Neural progenitor cell (in vitro differentiated cells): ENCODE data around the gene ZNF282. TPM values are rescaled to one million over a fixed set of nuclear protein-coding genes. Genes with fewer than 3 reads are reported as not detected.

Experiments
- DNase-seq: peaks from one replicate; pipeline ENCODE4 v3.0.0-alpha.2; 2016; ENCODE audit warnings: low spot score
- H2AFZ ChIP-seq: fragments of 200-600 bp; sonication (generic); replicated peaks from 2 replicates; pipeline ENCODE4 v1.6.1; 2016; ENCODE audit warnings: antibody characterized with exemption
- H3F3A ChIP-seq: fragments of 200-600 bp; sonication (generic); 2 replicates; pipeline ENCODE4 v1.6.1; 2016; ENCODE audit warnings: antibody characterized with exemption, low read depth
- H3K27ac ChIP-seq: fragments of 200-600 bp; sonication (generic); 2 replicates; pipeline ENCODE4 v1.5.1; 2016; ENCODE audit warnings: mild to moderate bottlenecking
- H3K27me3 ChIP-seq: fragments of 200-600 bp; sonication (generic); 2 replicates; pipeline ENCODE4 v1.6.1; 2016; ENCODE audit warnings: mild to moderate bottlenecking, moderate library complexity
- H3K36me3 ChIP-seq: fragments of 200-600 bp; sonication (generic); 2 replicates; pipeline ENCODE4 v1.5.1; 2016
- H3K4me1 ChIP-seq: fragments of 200-600 bp; sonication (generic); 2 replicates; pipeline ENCODE4 v1.6.1; 2016; ENCODE audit warnings: mixed run types
- H3K4me2 ChIP-seq: fragments of 200-600 bp; sonication (generic); 2 replicates; pipeline ENCODE4 v1.6.1; 2016
- H3K4me3 ChIP-seq: fragments of 200-600 bp; sonication (generic); 2 replicates; pipeline ENCODE4 v1.5.1; 2016
- H3K79me2 ChIP-seq: fragments of 200-600 bp; sonication (generic); 2 replicates; pipeline ENCODE4 v1.6.1; 2016; ENCODE audit warnings: low read depth
- H3K9ac ChIP-seq: fragments of 200-600 bp; sonication (generic); 2 replicates; pipeline ENCODE4 v1.6.1; 2016
- H3K9me3 ChIP-seq: fragments of 200-600 bp; sonication (generic); 2 replicates; pipeline ENCODE4 v1.5.1; 2016; ENCODE audit warnings: low read depth
- H4K20me1 ChIP-seq: fragments of 200-600 bp; sonication (generic); 2 replicates; pipeline ENCODE4 v1.6.1; 2016; ENCODE audit warnings: low read depth
- H3K27ac Mint-ChIP-seq: 3 replicates; pipeline ENCODE4 v1.8.0; 2021; ENCODE audit warnings: mixed read lengths
- H3K27me3 Mint-ChIP-seq: 2 replicates; pipeline ENCODE4 v1.8.0; 2022; ENCODE audit warnings: low read depth, mild to moderate bottlenecking, inconsistent platforms, moderate library complexity, mixed read lengths; ENCODE audit not compliant: insufficient read depth
- H3K36me3 Mint-ChIP-seq: 3 replicates; pipeline ENCODE4 v1.8.0; 2021; ENCODE audit warnings: mixed read lengths
- H3K4me1 Mint-ChIP-seq: 3 replicates; pipeline ENCODE4 v1.8.0; 2021; ENCODE audit warnings: mixed read lengths
- H3K4me3 Mint-ChIP-seq: 3 replicates; pipeline ENCODE4 v1.8.0; 2021; ENCODE audit warnings: mild to moderate bottlenecking, moderate library complexity, mixed read lengths
- H3K9me3 Mint-ChIP-seq: 3 replicates; pipeline ENCODE4 v1.8.0; 2020; ENCODE audit warnings: mixed read lengths
- EZH2 ChIP-seq: fragments of 200-600 bp; sonication (generic); IDR thresholded peaks from 2 replicates; pipeline ENCODE4 v1.6.1; 2017; ENCODE audit warnings: antibody characterized with exemption, mild to moderate bottlenecking, moderate library complexity
- EZH2phosphoT487 ChIP-seq: fragments of 200-600 bp; sonication (generic); IDR thresholded peaks from 2 replicates; pipeline ENCODE4 v1.6.1; 2017; ENCODE audit warnings: antibody characterized with exemption
- total RNA-seq: library from RNA; depleted of rRNA; stranded (reverse); fragments of >200 nt; gene quantifications from 2 replicates; pipeline ENCODE4 v1.2.3, GENCODE V29; 2015; ENCODE audit warnings: low replicate concordance
- TF ChIP-seq, protein P1 (sequence below): fragments of 200-600 bp; sonication (generic); IDR thresholded peaks from 2 replicates; pipeline ENCODE4 v1.5.1; 2017; ENCODE audit warnings: antibody characterized with exemption, mild to moderate bottlenecking

The ZNF282 gene
- total RNA-seq, 1 donor from 2014 or later = 15.9 TPM

DNA sequence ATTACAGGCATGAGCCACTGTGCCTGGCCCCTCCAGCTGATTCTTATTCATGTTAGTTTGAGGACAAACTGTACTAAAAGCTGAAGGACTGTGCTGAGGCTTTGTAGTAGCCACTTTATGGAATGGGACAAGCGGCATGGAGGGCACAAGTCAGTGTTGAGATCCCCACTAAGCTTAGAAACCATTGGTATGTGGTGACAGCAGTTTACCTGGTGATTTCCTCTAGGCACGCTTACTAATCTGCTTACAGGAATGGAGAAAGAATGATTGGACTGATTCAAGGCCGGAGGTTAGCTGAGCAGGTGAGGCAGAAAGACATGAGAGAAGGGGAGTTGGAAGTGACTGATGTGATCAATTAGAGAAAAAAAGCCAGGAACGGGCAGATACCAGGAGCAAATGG is 44.4 kb upstream of the ZNF282 start:
- Histone ChIP-seq H3K4me2 (no peak overlapping the region), H3K36me3 (no peaks in the 10 kb centered on the region), H4K20me1 (peaks cover 31% of the 10 kb centered on the region), H3K9ac (no peak overlapping the region), H3K27me3 (no peaks in the 10 kb centered on the region), H3F3A (peaks cover 11% of the 10 kb centered on the region), H3K4me3 (no peak overlapping the region), H3K4me1 (peaks cover 3% of the 10 kb centered on the region), H3K9me3 (no peaks in the 10 kb centered on the region), H3K79me2 (peaks cover 64% of the 10 kb centered on the region), H3K27ac (no peak overlapping the region), H2AFZ (no peak overlapping the region)
- peaks cover 4% of the 10 kb centered on the region for H3K9me3 Mint-ChIP-seq
- H3K27ac Mint-ChIP-seq = no peak overlapping the region
- TF ChIP-seq EZH2 = no peak
- TF ChIP-seq, protein P1, sequence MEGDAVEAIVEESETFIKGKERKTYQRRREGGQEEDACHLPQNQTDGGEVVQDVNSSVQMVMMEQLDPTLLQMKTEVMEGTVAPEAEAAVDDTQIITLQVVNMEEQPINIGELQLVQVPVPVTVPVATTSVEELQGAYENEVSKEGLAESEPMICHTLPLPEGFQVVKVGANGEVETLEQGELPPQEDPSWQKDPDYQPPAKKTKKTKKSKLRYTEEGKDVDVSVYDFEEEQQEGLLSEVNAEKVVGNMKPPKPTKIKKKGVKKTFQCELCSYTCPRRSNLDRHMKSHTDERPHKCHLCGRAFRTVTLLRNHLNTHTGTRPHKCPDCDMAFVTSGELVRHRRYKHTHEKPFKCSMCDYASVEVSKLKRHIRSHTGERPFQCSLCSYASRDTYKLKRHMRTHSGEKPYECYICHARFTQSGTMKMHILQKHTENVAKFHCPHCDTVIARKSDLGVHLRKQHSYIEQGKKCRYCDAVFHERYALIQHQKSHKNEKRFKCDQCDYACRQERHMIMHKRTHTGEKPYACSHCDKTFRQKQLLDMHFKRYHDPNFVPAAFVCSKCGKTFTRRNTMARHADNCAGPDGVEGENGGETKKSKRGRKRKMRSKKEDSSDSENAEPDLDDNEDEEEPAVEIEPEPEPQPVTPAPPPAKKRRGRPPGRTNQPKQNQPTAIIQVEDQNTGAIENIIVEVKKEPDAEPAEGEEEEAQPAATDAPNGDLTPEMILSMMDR = no peak
- TF ChIP-seq EZH2phosphoT487 = no peak
- H3K4me3 Mint-ChIP-seq = no peak overlapping the region
- DNase-seq = no peak
- H3K27me3 Mint-ChIP-seq = no peaks in the 10 kb centered on the region
- peaks cover 12% of the 10 kb centered on the region for H3K4me1 Mint-ChIP-seq
- H3K36me3 Mint-ChIP-seq = peaks cover 22% of the 10 kb centered on the region

DNA sequence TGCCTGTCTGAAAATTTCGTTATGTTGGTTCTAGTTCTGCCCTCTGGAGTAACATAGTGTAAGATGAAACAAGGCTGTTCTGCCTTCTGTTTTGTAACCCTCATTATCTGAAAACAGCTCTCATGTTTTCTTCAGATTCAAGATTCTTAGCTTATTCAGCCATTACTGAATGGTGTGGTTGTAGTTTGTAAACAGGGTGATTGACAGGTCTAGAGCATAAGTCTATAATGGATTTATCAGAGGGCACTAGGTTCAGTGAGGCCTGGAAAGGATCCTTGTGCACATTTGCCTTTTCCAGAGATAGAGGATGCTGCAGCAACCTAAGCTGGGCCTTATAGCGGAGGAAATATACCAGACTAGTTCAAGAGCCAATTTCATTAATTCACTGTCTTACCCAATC is 42.0 kb upstream of the ZNF282 start:
- H3K4me1 Mint-ChIP-seq = peaks cover 8% of the 10 kb centered on the region
- H3K36me3 Mint-ChIP-seq = peaks cover 32% of the 10 kb centered on the region
- no peak overlapping the region for H3K27ac Mint-ChIP-seq
- Histone ChIP-seq H3K27ac (no peak overlapping the region), H3F3A (peaks cover 4% of the 10 kb centered on the region), H4K20me1 (peaks cover 26% of the 10 kb centered on the region), H3K4me3 (no peak overlapping the region), H3K4me2 (no peak overlapping the region), H3K9me3 (no peaks in the 10 kb centered on the region), H2AFZ (no peak overlapping the region), H3K36me3 (no peaks in the 10 kb centered on the region), H3K4me1 (peaks cover 3% of the 10 kb centered on the region), H3K79me2 (peaks cover 55% of the 10 kb centered on the region), H3K9ac (no peak overlapping the region), H3K27me3 (no peaks in the 10 kb centered on the region)
- DNase-seq = no peak
- no peaks in the 10 kb centered on the region for H3K27me3 Mint-ChIP-seq
- TF ChIP-seq EZH2phosphoT487 (no peak), EZH2 (no peak)
- TF ChIP-seq, protein P1 = no peak
- H3K9me3 Mint-ChIP-seq = peaks cover 5% of the 10 kb centered on the region
- no peak overlapping the region for H3K4me3 Mint-ChIP-seq

DNA sequence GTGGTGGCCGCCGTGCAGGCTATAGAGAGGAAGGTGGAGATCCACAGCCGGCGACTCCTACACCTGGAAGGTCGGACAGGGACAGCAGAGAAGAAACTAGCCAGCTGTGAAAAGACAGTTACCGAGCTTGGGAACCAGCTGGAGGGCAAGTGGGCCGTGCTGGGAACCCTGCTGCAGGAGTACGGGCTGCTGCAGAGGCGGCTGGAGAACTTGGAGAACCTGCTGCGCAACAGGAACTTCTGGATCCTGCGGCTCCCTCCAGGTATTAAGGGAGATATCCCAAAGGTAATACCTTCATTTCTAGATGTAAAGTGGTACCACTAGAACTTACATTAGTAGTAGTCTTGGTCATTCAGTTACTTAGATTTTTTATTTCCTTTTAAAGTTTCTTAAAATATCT is 41.3 kb upstream of the ZNF282 start:
- peaks cover 2% of the 10 kb centered on the region for H3K4me1 Mint-ChIP-seq
- H3K27ac Mint-ChIP-seq = no peak overlapping the region
- no peak for DNase-seq
- H3K4me3 ChIP-seq = no peak overlapping the region
- H3K36me3 ChIP-seq = no peaks in the 10 kb centered on the region
- peaks cover 5% of the 10 kb centered on the region for H3K9me3 Mint-ChIP-seq
- TF ChIP-seq EZH2 = no peak
- TF ChIP-seq, protein P1 = no peak
- no peak for TF ChIP-seq EZH2phosphoT487
- H3K27me3 Mint-ChIP-seq = no peaks in the 10 kb centered on the region
- H3K4me1 ChIP-seq = no peaks in the 10 kb centered on the region
- no peaks in the 10 kb centered on the region for H3K9me3 ChIP-seq
- peaks cover 20% of the 10 kb centered on the region for H4K20me1 ChIP-seq
- H2AFZ ChIP-seq = no peak overlapping the region
- no peak overlapping the region for H3K4me2 ChIP-seq
- no peaks in the 10 kb centered on the region for H3F3A ChIP-seq
- H3K9ac ChIP-seq = no peak overlapping the region
- H3K27me3 ChIP-seq = no peaks in the 10 kb centered on the region
- H3K79me2 ChIP-seq = peaks cover 48% of the 10 kb centered on the region
- H3K27ac ChIP-seq = no peak overlapping the region
- H3K36me3 Mint-ChIP-seq = peaks cover 32% of the 10 kb centered on the region
- no peak overlapping the region for H3K4me3 Mint-ChIP-seq
